Thyroid gland (tissue), 4 donors: ENCODE data around the gene TDRKH. TPM values are rescaled to one million over a fixed set of nuclear protein-coding genes. Genes with fewer than 3 reads are reported as not detected.

Experiments used
- DNase-seq, 2 donors: peaks; one replicate each; pipeline ENCODE4 v3.0.0-alpha.2; 2019
- H3K27ac ChIP-seq, 3 donors: fragments of 200-600 bp; sonication (generic); 1 replicate in 2 of 3; 2 replicates in 1 of 3; pipeline ENCODE4 v1.5.1; 2016 to 2019; ENCODE audit warnings: mild to moderate bottlenecking in 1 of 3, moderate library complexity in 1 of 3
- H3K27me3 ChIP-seq: fragments of 200-600 bp; sonication (generic); one replicate; pipeline ENCODE4 v1.5.1; 2019
- H3K36me3 ChIP-seq, 2 donors: fragments of 200-600 bp; sonication (generic); one replicate each; pipeline ENCODE4 v1.5.1; 2016 to 2019
- H3K4me1 ChIP-seq, 2 donors: fragments of 200-600 bp; sonication (generic); one replicate each; pipeline ENCODE4 v1.5.1; 2017 to 2019
- H3K4me3 ChIP-seq, 3 donors: fragments of 200-600 bp; sonication (generic); replicated peaks in 1 of 3; 1 replicate in 2 of 3; 2 replicates in 1 of 3; pipeline ENCODE4 v1.5.1; 2016; ENCODE audit warnings: mild to moderate bottlenecking in 1 of 3
- H3K9me3 ChIP-seq: fragments of 200-600 bp; sonication (generic); one replicate; pipeline ENCODE4 v1.5.1; 2017
- POLR2A ChIP-seq, 2 donors: fragments of 450-650 bp; IDR thresholded peaks; one replicate each; pipeline ENCODE4 v1.6.1; 2017; ENCODE audit warnings: antibody characterized with exemption in 2 of 2, mild to moderate bottlenecking in 2 of 2, moderate library complexity in 1 of 2
- WGBS, 2 donors: methylation state at CpG; one replicate each; pipeline ENCODE4 v1.1.5; 2017; 5-methylcytosine and 5-hydroxymethylcytosine counted together
- intact Hi-C: fragments of 100-400 bp; cut with DNase I; formaldehyde crosslinking; loops from one replicate; pipeline ENCODE4 v1.15.1; 2023
- total RNA-seq, 4 donors: library from RNA; depleted of rRNA; stranded (reverse); fragments of >200 nt; gene quantifications; one replicate each; pipeline ENCODE4 v1.2.3, GENCODE V29; 2016
- TF ChIP-seq, protein P1 (sequence below), 6 experiments: fragments of 200-600 bp in 3 of 6; fragments of 450-650 bp in 3 of 6; sonication (generic) in 3 of 6; IDR thresholded peaks; one replicate each; pipeline ENCODE4 v1.5.1; 2016 to 2019; ENCODE audit warnings: antibody characterized with exemption in 6 of 6, mild to moderate bottlenecking in 2 of 6, inconsistent platforms in 1 of 6, moderate library complexity in 1 of 6

TDRKH gene
- total RNA-seq, 4 donors from 2014 or later, result 10.8 to 17.1 (median 13.1) TPM

DNA sequence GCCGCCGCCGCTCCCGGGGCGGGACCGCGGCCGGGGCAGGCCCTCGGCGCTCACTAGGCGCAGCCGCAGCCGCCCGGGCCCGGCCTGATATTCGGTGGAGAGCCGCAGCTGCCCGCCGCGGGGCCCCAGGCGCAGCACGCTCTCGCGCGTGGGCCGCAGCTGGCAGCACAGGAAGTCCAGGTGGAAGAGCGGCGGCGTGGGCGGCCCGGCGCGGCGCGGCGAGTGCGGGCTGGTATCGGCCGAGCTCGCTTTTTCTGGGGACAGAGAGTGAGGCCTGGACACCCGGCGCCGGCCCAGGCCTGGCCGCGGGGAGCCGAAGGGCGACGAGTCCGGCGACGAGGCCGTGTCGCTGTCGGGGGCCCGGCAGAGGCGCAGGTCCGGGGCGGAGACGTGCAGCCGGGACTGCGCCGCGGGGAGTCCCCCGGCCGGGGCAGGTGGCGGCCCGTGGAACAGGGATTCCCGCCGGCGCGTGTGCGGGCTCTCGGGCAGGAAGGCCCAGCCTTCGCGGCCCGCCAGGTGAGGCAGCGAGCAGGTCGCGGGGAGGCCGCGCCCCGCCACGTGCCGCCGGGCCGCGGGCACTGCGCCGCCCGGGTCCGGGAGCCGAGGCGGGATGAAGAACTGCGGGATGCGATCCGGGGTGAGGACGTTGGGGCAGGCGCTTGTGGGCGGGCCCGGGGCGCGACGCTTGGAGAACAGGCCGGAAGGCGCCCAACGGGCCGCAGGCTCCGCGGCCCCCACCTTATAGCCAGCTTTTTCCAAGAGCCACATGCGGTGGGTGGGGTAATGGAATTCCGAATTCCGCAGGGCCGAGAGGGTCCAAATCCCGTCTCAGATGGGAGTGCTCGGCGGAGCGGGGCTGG lies 48.2 kb upstream of the TDRKH start:
- 34 to 48% methylated on average over 14 to 27 of the region's 117 CpGs for WGBS, 2 donors
- Histone ChIP-seq H3K4me3 (peak overlapping the region in 1 of 3 donors; percentile 8), H3K27me3 (no peaks in the 10 kb centered on the region), H3K4me1 (peaks cover 23 to 50% of the 10 kb centered on the region in 2 donors), H3K36me3 (no peaks in the 10 kb centered on the region), H3K27ac (no peak overlapping the region), H3K9me3 (no peaks in the 10 kb centered on the region)
- DNase-seq, result peak in 1 of 2 donors; percentile 10
- intact Hi-C loops, result loop anchor here (10.0 kb wide), 2 partner anchors 104 to 304 kb away; no protein-coding TSS in a partner anchor
- TF ChIP-seq, protein P1, sequence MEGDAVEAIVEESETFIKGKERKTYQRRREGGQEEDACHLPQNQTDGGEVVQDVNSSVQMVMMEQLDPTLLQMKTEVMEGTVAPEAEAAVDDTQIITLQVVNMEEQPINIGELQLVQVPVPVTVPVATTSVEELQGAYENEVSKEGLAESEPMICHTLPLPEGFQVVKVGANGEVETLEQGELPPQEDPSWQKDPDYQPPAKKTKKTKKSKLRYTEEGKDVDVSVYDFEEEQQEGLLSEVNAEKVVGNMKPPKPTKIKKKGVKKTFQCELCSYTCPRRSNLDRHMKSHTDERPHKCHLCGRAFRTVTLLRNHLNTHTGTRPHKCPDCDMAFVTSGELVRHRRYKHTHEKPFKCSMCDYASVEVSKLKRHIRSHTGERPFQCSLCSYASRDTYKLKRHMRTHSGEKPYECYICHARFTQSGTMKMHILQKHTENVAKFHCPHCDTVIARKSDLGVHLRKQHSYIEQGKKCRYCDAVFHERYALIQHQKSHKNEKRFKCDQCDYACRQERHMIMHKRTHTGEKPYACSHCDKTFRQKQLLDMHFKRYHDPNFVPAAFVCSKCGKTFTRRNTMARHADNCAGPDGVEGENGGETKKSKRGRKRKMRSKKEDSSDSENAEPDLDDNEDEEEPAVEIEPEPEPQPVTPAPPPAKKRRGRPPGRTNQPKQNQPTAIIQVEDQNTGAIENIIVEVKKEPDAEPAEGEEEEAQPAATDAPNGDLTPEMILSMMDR (IDR thresholded peaks at IDR 0.05), result no peak
- TF ChIP-seq POLR2A (IDR thresholded peaks at IDR 0.05), result no peak

GRCh38 chr1:151837884-151838221 lies 47.6 kb upstream of the TDRKH start:
- DNase-seq, result no peak
- no peak for TF ChIP-seq POLR2A (IDR thresholded peaks at IDR 0.05)
- TF ChIP-seq, protein P1 (IDR thresholded peaks at IDR 0.05), result no peak
- Histone ChIP-seq H3K36me3 (no peaks in the 10 kb centered on the region), H3K27me3 (no peaks in the 10 kb centered on the region), H3K27ac (peak overlapping the region in 2 of 3 donors; percentile 61 to 68), H3K4me3 (no peak overlapping the region), H3K4me1 (peaks cover 27 to 56% of the 10 kb centered on the region in 2 donors), H3K9me3 (no peaks in the 10 kb centered on the region)
- intact Hi-C loops, result loop anchor here (10.0 kb wide), 2 partner anchors 103 to 303 kb away; no protein-coding TSS in a partner anchor
- 41 to 49% methylated on average over 5 to 10 of the region's 26 CpGs for WGBS, 2 donors

DNA sequence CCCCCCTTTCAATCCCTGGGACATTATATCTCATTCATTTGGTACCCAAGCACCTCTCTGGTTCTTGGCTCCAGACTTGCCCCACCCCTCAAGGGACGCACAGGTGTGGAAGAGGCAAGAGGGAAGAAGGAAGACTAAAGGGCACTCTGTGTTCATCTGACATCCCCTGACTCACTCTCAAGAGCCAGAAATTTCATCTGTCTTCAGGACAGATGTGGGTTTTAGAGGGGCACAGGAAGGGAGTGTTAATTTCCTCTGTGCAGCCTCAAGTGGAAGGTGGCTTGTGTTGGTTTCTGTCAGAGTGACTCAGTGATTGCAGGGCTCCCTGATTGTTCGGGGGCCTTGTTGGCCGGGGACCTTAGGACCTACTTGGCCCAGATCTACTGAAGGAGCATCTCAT lies 46.9 kb upstream of the TDRKH start:
- 62 to 67% methylated on average over 3 of the region's 3 CpGs for WGBS, 2 donors
- intact Hi-C loops, result loop anchor here (10.0 kb wide), 2 partner anchors 102 to 302 kb away; no protein-coding TSS in a partner anchor
- peak overlapping the region; percentile 61 to 72 (median 68) for H3K27ac ChIP-seq

DNA sequence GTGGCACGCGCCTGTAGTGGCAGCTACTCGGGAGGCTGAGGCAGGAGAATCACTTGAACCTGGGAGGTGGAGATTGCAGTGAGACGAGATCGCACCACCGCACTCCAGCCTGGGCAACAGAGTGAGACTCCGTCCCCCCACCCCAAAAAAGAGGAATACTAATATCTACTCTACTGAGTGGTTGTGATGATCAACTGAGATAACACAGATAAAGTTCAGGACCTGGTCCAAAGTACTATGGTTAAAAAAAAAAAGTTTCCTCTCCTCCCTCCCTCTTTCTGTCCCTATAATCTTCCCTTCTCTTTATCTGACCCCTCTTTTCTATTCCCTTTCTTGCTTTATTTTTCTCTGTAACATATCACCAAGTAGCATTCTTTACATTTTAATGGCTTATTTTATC lies 45.3 kb upstream of the TDRKH start:
- peak overlapping the region in 2 of 3 donors; percentile 61 to 68 for H3K27ac ChIP-seq
- peaks cover 40 to 65% of the 10 kb centered on the region in 2 donors for H3K4me1 ChIP-seq
- no peak overlapping the region for H3K4me3 ChIP-seq
- DNase-seq, result no peak
- 90 to 93% methylated on average over 7 of the region's 7 CpGs for WGBS, 2 donors
- no peaks in the 10 kb centered on the region for H3K36me3 ChIP-seq
- TF ChIP-seq POLR2A (IDR thresholded peaks at IDR 0.05), result no peak
- TF ChIP-seq, protein P1 (IDR thresholded peaks at IDR 0.05), result no peak
- no peaks in the 10 kb centered on the region for H3K27me3 ChIP-seq
- no peaks in the 10 kb centered on the region for H3K9me3 ChIP-seq
- intact Hi-C loops, result loop anchor here (10.0 kb wide), 2 partner anchors 101 to 301 kb away; no protein-coding TSS in a partner anchor

More for the DNA sequence above, 46.9 kb upstream of the TDRKH start:
- no peaks in the 10 kb centered on the region for H3K36me3 ChIP-seq
- peaks cover 30 to 60% of the 10 kb centered on the region in 2 donors for H3K4me1 ChIP-seq
- no peak for DNase-seq
- H3K9me3 ChIP-seq, result no peaks in the 10 kb centered on the region
- H3K27me3 ChIP-seq, result no peaks in the 10 kb centered on the region
- no peak overlapping the region for H3K4me3 ChIP-seq
- TF ChIP-seq, protein P1 (IDR thresholded peaks at IDR 0.05), result no peak
- TF ChIP-seq POLR2A (IDR thresholded peaks at IDR 0.05), result no peak

DNA sequence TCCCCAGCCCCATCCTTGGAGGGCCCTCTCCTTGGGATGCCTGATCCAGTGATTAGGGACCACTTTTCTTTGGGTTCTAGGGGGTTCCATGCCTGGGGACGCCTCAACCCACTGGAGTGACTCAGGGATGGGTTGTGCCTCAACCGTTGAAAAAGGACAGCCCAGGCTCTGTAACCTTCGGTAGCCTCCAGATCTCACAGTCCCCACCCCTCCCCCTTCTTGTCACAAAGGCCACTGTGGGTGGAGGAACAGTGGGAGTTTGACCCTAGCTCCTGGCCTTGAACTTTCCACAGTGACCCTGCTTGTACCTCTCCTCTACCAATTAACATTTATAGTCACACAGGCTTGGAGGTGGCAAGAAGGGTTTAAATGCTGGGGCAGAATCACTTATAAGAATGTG lies 43.9 kb upstream of the TDRKH start:
- no peak for DNase-seq
- Histone ChIP-seq H3K9me3 (no peaks in the 10 kb centered on the region), H3K4me3 (no peak overlapping the region), H3K36me3 (no peaks in the 10 kb centered on the region), H3K4me1 (peaks cover 43 to 67% of the 10 kb centered on the region in 2 donors), H3K27ac (no peak overlapping the region), H3K27me3 (no peaks in the 10 kb centered on the region)
- WGBS, 2 donors, result 53 to 78% methylated on average over 2 to 3 of the region's 3 CpGs
- TF ChIP-seq, protein P1 (IDR thresholded peaks at IDR 0.05), result no peak
- TF ChIP-seq POLR2A (IDR thresholded peaks at IDR 0.05), result no peak
- intact Hi-C loops, result loop anchor here (10.0 kb wide), 2 partner anchors 99 to 299 kb away; no protein-coding TSS in a partner anchor
